Measurements from ENCODE around the gene VPS8. TPM values are rescaled to one million over a fixed set of nuclear protein-coding genes. Genes with fewer than 3 reads are reported as not detected.

VPS8 gene
- total RNA-seq, 2 donors from 2014 or later, result 39.2 to 52.7 TPM

GRCh38 chr3:185084402-185084801, 272.4 kb downstream of the VPS8 start:
- H3K36me3 ChIP-seq (replicated peaks in 1 of 2; ENCODE audit: insufficient read depth in 1 of 2, low read depth in 2 of 2), result no peaks in the 10 kb centered on the region
- H3K9me3 ChIP-seq, result no peaks in the 10 kb centered on the region
- H3K27ac ChIP-seq, result no peak overlapping the region
- WGBS, 2 donors, result 80 to 85% methylated on average over 5 of the region's 5 CpGs
- intact Hi-C loops (cut with DNase I), result no loop called here
- H3K4me3 ChIP-seq, result no peak overlapping the region
- TF ChIP-seq CTCF (IDR thresholded peaks at IDR 0.05), result no peak
- TF ChIP-seq POLR2A (IDR thresholded peaks at IDR 0.05), result no peak
- ATAC-seq (no peak), DNase-seq (no peak)
- no peaks in the 10 kb centered on the region for H3K4me1 ChIP-seq
- no peaks in the 10 kb centered on the region for H3K27me3 ChIP-seq

GRCh38 chr3:185084901-185085300, 272.9 kb downstream of the VPS8 start:
- WGBS, 2 donors, result 50 to 56% methylated on average over 5 of the region's 5 CpGs
- Histone ChIP-seq H3K27me3 (no peaks in the 10 kb centered on the region), H3K4me1 (no peaks in the 10 kb centered on the region), H3K4me3 (no peak overlapping the region), H3K27ac (no peak overlapping the region), H3K36me3 (replicated peaks in 1 of 2; ENCODE audit: insufficient read depth in 1 of 2, low read depth in 2 of 2) (no peaks in the 10 kb centered on the region), H3K9me3 (no peaks in the 10 kb centered on the region)
- intact Hi-C loops (cut with DNase I), result no loop called here
- no peak for ATAC-seq
- no peak for TF ChIP-seq CTCF (IDR thresholded peaks at IDR 0.05)
- TF ChIP-seq POLR2A (IDR thresholded peaks at IDR 0.05), result no peak
- no peak for DNase-seq

GRCh38 chr3:185087419-185087818, 275.5 kb downstream of the VPS8 start:
- no peak overlapping the region for H3K27ac ChIP-seq
- DNase-seq, result no peak
- no peaks in the 10 kb centered on the region for H3K36me3 ChIP-seq (replicated peaks in 1 of 2; ENCODE audit: insufficient read depth in 1 of 2, low read depth in 2 of 2)
- TF ChIP-seq CTCF (IDR thresholded peaks at IDR 0.05), result no peak
- no peak for TF ChIP-seq POLR2A (IDR thresholded peaks at IDR 0.05)
- no peaks in the 10 kb centered on the region for H3K27me3 ChIP-seq
- ATAC-seq, result no peak
- intact Hi-C loops (cut with DNase I), result no loop called here
- H3K4me1 ChIP-seq, result no peaks in the 10 kb centered on the region
- H3K4me3 ChIP-seq, result no peak overlapping the region
- H3K9me3 ChIP-seq, result no peaks in the 10 kb centered on the region
- 66 to 73% methylated on average over 3 of the region's 3 CpGs for WGBS, 2 donors

- WGBS, 2 donors, result 62% methylated on average over 2 of the region's 2 CpGs
Measured at GRCh38 chr3:185089343-185089742, 277.4 kb downstream of the VPS8 start.

More at GRCh38 chr3:185089343-185089742, 277.4 kb downstream of the VPS8 start:
- DNase-seq, result no peak
- Histone ChIP-seq H3K4me1 (no peaks in the 10 kb centered on the region), H3K27ac (no peak overlapping the region), H3K9me3 (no peaks in the 10 kb centered on the region), H3K4me3 (no peak overlapping the region), H3K27me3 (no peaks in the 10 kb centered on the region), H3K36me3 (replicated peaks in 1 of 2; ENCODE audit: insufficient read depth in 1 of 2, low read depth in 2 of 2) (no peaks in the 10 kb centered on the region)
- ATAC-seq, result no peak
- intact Hi-C loops (cut with DNase I), result no loop called here
- TF ChIP-seq POLR2A (IDR thresholded peaks at IDR 0.05) (no peak), CTCF (IDR thresholded peaks at IDR 0.05) (no peak)

Data from body of pancreas (tissue), 4 donors.